HT1080 (cell line): ENCODE measurements around the gene FANCC. TPM values are rescaled to one million over a fixed set of nuclear protein-coding genes. Genes with fewer than 3 reads are reported as not detected.

Experiments used
- DNase-seq: peaks from one replicate; pipeline ENCODE4 v3.0.0-alpha.2; 2015; ENCODE audit warnings: low read depth
- small RNA-seq: library from RNA; depleted of rRNA; stranded (forward); fragments of <200 nt; gene quantifications from one replicate; pipeline ENCODE3, GENCODE V24; 2014
- total RNA-seq: library from RNA; depleted of rRNA; stranded (reverse); fragments of >200 nt; shearing (Covaris generic); gene quantifications from 2 replicates; pipeline ENCODE4 v1.2.3, GENCODE V29; 2014; rRNA removed

Gene FANCC
- total RNA-seq, 1 experiment from 2014 or later, result 6.8 TPM

DNA sequence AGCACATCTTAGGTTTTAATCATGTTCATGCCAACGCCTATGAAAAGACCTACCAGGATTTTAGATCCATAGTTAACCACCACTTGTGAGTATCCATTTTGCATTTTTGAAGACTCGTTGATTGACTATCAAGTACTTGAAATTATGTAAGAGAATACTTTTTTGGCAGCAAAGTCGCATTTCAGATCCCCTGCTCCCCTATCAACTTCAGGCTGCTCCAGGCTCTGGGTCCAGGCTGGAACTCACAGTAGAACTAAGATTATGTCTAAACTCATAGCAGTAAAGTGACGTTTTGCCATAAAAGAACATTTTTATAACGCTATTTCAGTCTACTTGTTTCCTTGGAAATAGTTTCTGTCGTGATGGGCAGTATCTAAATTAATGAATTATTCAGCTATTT, 267.7 kb downstream of the FANCC start:
- no peak for DNase-seq

Small RNA genes lying within 50 kb of the gene (small RNA-seq; reads per million reads assigned to genes)
- gene MIR23B, result 2.3 reads per million, percentile 83 among the genes with 10 or more reads in this experiment
- 179 reads per million, percentile 97 among the genes with 10 or more reads in this experiment for gene MIR27B
- not detected for gene MIR3074
- not detected for gene MIR6081
- 28.4 reads per million, percentile 93 among the genes with 10 or more reads in this experiment for gene RNA5SP288

Other genes starting within 250 kb of the FANCC start
- 0.77 and 2.1 TPM in 2 replicates for gene PTCH1, start 199.3 kb upstream of the FANCC start, total RNA-seq